CD4-positive, alpha-beta T cell (primary cell): ENCODE measurements around the gene LBH. TPM values are rescaled to one million over a fixed set of nuclear protein-coding genes. Genes with fewer than 3 reads are reported as not detected.

Experiments
- ATAC-seq: fragments of 200-7000 bp; cut with Tn5 transposase; one replicate; pipeline ENCODE4 v1.10.0; 2022; ENCODE audit warnings: mild to moderate bottlenecking; ENCODE audit not compliant: poor library complexity
- CTCF ChIA-PET: fragments of 350-600 bp; sonication (Branson Sonifier 250); formaldehyde crosslinking; loops from one replicate; lab custom pipeline; 2021; ENCODE audit warnings: antibody characterized with exemption, inconsistent platforms; lab: Charles Lee
- POLR2A ChIA-PET: fragments of 350-600 bp; sonication (Branson Sonifier 250); formaldehyde crosslinking; loops from one replicate; lab custom pipeline; 2021; ENCODE audit warnings: antibody characterized with exemption, inconsistent platforms; lab: Charles Lee
- DNase-seq, 14 experiments: peaks; one replicate each; pipeline ENCODE4 v3.0.0-alpha.2; 2013 to 2020; ENCODE audit warnings: mixed read lengths in 2 of 14
- H3K27ac ChIP-seq, 2 donors: one replicate each; pipeline versions ENCODE4 v1.5.1 to v1.7.0; 2013; ENCODE audit warnings: low read length in 2 of 2, low read depth in 1 of 2, mild to moderate bottlenecking in 1 of 2
- H3K27me3 ChIP-seq, 2 experiments: 1 replicate in 1 of 2; 2 replicates in 1 of 2; pipeline versions ENCODE4 v1.6.1 to v1.7.0; 2013; ENCODE audit warnings: low read length in 2 of 2, control low read depth in 1 of 2, mild to moderate bottlenecking in 1 of 2, moderate library complexity in 1 of 2; ENCODE audit not compliant: insufficient read depth in 2 of 2, control insufficient read depth in 1 of 2
- H3K36me3 ChIP-seq: one replicate; pipeline ENCODE4 v1.6.1; 2013; ENCODE audit warnings: low read length, control low read depth; ENCODE audit not compliant: insufficient read depth
- H3K4me1 ChIP-seq: one replicate; pipeline ENCODE4 v1.6.1; 2013; ENCODE audit warnings: low read length, control low read depth; ENCODE audit not compliant: insufficient read depth
- H3K4me3 ChIP-seq: one replicate; pipeline ENCODE4 v1.5.1; 2013; ENCODE audit warnings: mild to moderate bottlenecking, low read length, moderate library complexity
- H3K9me3 ChIP-seq, 2 experiments: 1 replicate in 1 of 2; 2 replicates in 1 of 2; pipeline versions ENCODE4 v1.6.1 to v1.7.0; 2013; ENCODE audit warnings: low read length in 2 of 2, mild to moderate bottlenecking in 2 of 2, control low read depth in 1 of 2, moderate library complexity in 1 of 2; ENCODE audit not compliant: control insufficient read depth in 1 of 2, insufficient read depth in 1 of 2
- H3K27ac Mint-ChIP-seq: one replicate; pipeline ENCODE4 v1.8.0; 2020; ENCODE audit warnings: mixed read lengths
- H3K27me3 Mint-ChIP-seq: one replicate; pipeline ENCODE4 v1.8.0; 2021; ENCODE audit warnings: mixed read lengths
- H3K36me3 Mint-ChIP-seq: one replicate; pipeline ENCODE4 v1.8.0; 2021; ENCODE audit warnings: low read depth, mixed read lengths
- H3K4me1 Mint-ChIP-seq: one replicate; pipeline ENCODE4 v1.8.0; 2021; ENCODE audit warnings: low read depth, mixed read lengths
- H3K4me3 Mint-ChIP-seq: one replicate; pipeline ENCODE4 v1.8.0; 2020; ENCODE audit warnings: mild to moderate bottlenecking, mixed read lengths
- H3K9me3 Mint-ChIP-seq: one replicate; pipeline ENCODE4 v1.8.0; 2020; ENCODE audit warnings: mixed read lengths
- intact Hi-C, 2 experiments: fragments of 100-400 bp; cut with DNase I in 1 of 2; cut with micrococcal nuclease in 1 of 2; formaldehyde crosslinking; loops; one replicate each; pipeline versions ENCODE4 v1.15.1 to v1.9.0; 2023 to 2025; cut with DNase I, micrococcal nuclease
- total RNA-seq, 174 experiments: library from RNA in 2 of 174; stranded (reverse) in 2 of 174; gene quantifications; one replicate each; pipeline ENCODE4 v1.2.3 and lab custom pipeline; 2021 to 2026
- TF ChIP-seq, protein P1 (sequence below): fragments of 200-600 bp; IDR thresholded peaks from one replicate; pipeline ENCODE4 v1.8.0; 2022; ENCODE audit warnings: antibody characterized with exemption, mild to moderate bottlenecking

The LBH gene
- total RNA-seq, 2 experiments from 2014 or later: 131 to 135 TPM

DNA sequence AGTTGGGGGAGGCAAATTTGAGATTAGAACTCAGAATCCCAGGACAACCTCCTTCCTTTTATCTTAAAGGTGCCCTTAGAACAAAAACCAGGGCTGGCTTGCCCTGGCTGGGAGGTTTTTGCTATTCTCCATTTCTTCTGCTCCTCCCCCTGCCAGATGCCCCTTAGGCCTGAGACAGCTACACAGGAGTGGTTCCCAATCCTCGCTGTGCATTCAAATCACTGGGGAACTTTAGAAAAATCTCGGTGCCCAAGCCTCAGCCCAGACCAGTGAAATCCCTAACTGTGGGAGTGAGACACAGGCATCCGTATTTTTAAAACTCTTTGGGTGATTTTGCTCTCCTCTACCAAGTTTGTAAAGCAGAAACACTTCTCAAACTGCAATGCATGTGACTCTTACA is 38.8 kb downstream of the LBH start:
- CTCF ChIA-PET: no interaction called here
- Histone ChIP-seq H3K27me3 (no peaks in the 10 kb centered on the region), H3K36me3 (no peaks in the 10 kb centered on the region), H3K27ac (no peak overlapping the region), H3K4me1 (peaks cover 35% of the 10 kb centered on the region), H3K4me3 (no peak overlapping the region), H3K9me3 (no peaks in the 10 kb centered on the region)
- intact Hi-C loops: no loop called here
- DNase-seq (no peak), ATAC-seq (no peak)
- Mint-ChIP-seq H3K36me3 (peaks cover 4% of the 10 kb centered on the region), H3K4me1 (peaks cover 69% of the 10 kb centered on the region), H3K4me3 (no peak overlapping the region), H3K27me3 (no peaks in the 10 kb centered on the region), H3K27ac (peak overlapping the region; percentile 95), H3K9me3 (no peaks in the 10 kb centered on the region)
- TF ChIP-seq, protein P1, sequence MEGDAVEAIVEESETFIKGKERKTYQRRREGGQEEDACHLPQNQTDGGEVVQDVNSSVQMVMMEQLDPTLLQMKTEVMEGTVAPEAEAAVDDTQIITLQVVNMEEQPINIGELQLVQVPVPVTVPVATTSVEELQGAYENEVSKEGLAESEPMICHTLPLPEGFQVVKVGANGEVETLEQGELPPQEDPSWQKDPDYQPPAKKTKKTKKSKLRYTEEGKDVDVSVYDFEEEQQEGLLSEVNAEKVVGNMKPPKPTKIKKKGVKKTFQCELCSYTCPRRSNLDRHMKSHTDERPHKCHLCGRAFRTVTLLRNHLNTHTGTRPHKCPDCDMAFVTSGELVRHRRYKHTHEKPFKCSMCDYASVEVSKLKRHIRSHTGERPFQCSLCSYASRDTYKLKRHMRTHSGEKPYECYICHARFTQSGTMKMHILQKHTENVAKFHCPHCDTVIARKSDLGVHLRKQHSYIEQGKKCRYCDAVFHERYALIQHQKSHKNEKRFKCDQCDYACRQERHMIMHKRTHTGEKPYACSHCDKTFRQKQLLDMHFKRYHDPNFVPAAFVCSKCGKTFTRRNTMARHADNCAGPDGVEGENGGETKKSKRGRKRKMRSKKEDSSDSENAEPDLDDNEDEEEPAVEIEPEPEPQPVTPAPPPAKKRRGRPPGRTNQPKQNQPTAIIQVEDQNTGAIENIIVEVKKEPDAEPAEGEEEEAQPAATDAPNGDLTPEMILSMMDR: no peak
- POLR2A ChIA-PET: no interaction called here

DNA sequence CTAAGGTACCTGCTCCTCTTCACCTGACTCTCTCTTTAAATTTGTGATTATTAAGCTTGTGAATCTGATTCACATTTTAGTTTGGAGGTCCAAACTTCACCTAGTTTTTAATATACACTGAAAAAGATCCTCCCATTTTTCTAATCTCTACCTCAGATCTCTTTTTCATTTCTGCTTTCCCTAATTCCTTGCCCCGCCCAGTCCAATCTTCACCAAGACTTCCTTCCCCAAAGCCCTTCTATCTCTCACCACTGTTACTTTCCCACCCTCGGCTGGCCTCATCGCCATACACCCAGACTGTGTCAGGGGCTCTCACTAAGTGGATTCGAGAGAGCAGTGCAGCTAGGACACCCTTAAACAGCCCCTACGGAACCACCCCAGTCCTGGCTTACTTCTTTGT is 40.0 kb downstream of the LBH start:
- ChIA-PET POLR2A (interaction anchor here (0.9 kb wide), 1 partner anchor 13 kb away, joined by 3 read pairs; no protein-coding TSS in a partner anchor), CTCF (no interaction called here)
- Histone ChIP-seq H3K4me1 (peaks cover 25% of the 10 kb centered on the region), H3K9me3 (no peaks in the 10 kb centered on the region), H3K27me3 (no peaks in the 10 kb centered on the region), H3K36me3 (no peaks in the 10 kb centered on the region), H3K27ac (no peak overlapping the region), H3K4me3 (no peak overlapping the region)
- peaks cover 58% of the 10 kb centered on the region for H3K4me1 Mint-ChIP-seq
- H3K27ac Mint-ChIP-seq: peak overlapping the region; percentile 48
- TF ChIP-seq, protein P1: no peak
- ATAC-seq (no peak), DNase-seq (no peak)
- no peaks in the 10 kb centered on the region for H3K36me3 Mint-ChIP-seq
- no peaks in the 10 kb centered on the region for H3K9me3 Mint-ChIP-seq
- peak overlapping the region; percentile 16 for H3K4me3 Mint-ChIP-seq
- H3K27me3 Mint-ChIP-seq: no peaks in the 10 kb centered on the region
- intact Hi-C loops: no loop called here

DNA sequence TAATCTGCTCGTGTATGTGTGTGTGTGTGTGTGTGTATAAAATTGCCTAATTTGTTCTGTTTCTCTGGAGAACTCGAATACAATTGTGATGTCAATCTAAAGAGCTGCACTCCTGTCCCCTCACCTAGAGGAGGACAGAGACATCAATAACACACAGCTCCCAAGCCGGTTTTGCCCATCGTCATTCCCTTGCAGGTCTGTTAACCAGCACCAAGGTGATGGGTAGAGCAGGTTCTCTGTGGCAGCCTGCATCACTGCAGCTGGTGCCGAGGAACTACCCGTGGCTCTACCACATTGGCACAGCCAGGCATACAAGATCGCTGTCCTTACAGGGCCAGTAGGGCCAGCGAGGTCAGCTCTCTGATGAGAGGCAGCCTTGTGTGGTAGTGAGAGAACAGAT is 41.0 kb downstream of the LBH start:
- Mint-ChIP-seq H3K36me3 (no peaks in the 10 kb centered on the region), H3K27me3 (no peaks in the 10 kb centered on the region), H3K9me3 (no peaks in the 10 kb centered on the region), H3K4me3 (no peak overlapping the region), H3K4me1 (peaks cover 48% of the 10 kb centered on the region), H3K27ac (no peak overlapping the region)
- DNase-seq (no peak), ATAC-seq (no peak)
- no peaks in the 10 kb centered on the region for H3K36me3 ChIP-seq
- H3K27me3 ChIP-seq: no peaks in the 10 kb centered on the region
- ChIA-PET POLR2A (no interaction called here), CTCF (no interaction called here)
- H3K4me3 ChIP-seq: no peak overlapping the region
- no peak overlapping the region for H3K27ac ChIP-seq
- TF ChIP-seq, protein P1: no peak
- peaks cover 15% of the 10 kb centered on the region for H3K4me1 ChIP-seq
- intact Hi-C loops: no loop called here
- H3K9me3 ChIP-seq: no peaks in the 10 kb centered on the region
